ENCODE data around the gene HS2ST1.

The HS2ST1 gene

DNA sequence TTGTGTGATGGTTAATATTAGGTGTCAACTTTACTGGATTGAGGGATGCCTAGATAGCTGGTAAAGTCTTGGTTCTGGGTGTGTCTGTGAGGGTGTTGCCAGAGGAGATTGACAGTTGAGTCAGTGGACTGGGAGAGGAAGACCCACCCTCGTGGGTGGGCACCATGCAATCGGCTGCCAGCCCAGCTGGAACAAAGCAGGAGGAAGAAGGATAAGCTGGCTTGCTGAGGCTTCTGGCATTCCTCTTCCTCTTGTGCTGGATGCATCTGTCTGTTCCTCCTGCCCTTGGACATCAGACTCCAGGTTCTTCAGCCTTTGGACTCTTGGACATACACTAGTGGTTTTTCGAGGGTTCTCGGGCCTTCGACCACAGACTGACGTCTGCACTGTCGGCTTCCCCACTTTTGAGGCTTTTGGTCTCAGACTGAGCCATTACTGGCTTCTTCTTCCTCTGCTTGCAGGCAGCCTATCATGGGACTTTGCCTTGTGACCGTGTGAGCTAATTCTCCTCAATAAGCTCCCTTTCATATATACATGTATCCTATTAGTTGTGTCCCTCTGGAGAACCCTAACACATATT, 230.0 kb downstream of the HS2ST1 start:
- H3K27me3 ChIP-seq (ENCODE audit: insufficient read depth, poor library complexity, severe bottlenecking): no peaks in the 10 kb centered on the region
- no peak for DNase-seq (ENCODE audit: low read depth in 1 of 2, low spot score in 1 of 2)
- no peak overlapping the region for H3K4me3 ChIP-seq (replicated peaks; ENCODE audit: insufficient read depth, low read length)
- H3K27ac ChIP-seq (replicated peaks): no peak overlapping the region
- TF ChIP-seq SPI1 (IDR thresholded peaks at IDR 0.05; ENCODE audit: borderline replicate concordance, low read depth): no peak
- TF ChIP-seq POLR2AphosphoS5 (IDR thresholded peaks at IDR 0.05; ENCODE audit: low read depth): no peak
- TF ChIP-seq, protein P1, sequence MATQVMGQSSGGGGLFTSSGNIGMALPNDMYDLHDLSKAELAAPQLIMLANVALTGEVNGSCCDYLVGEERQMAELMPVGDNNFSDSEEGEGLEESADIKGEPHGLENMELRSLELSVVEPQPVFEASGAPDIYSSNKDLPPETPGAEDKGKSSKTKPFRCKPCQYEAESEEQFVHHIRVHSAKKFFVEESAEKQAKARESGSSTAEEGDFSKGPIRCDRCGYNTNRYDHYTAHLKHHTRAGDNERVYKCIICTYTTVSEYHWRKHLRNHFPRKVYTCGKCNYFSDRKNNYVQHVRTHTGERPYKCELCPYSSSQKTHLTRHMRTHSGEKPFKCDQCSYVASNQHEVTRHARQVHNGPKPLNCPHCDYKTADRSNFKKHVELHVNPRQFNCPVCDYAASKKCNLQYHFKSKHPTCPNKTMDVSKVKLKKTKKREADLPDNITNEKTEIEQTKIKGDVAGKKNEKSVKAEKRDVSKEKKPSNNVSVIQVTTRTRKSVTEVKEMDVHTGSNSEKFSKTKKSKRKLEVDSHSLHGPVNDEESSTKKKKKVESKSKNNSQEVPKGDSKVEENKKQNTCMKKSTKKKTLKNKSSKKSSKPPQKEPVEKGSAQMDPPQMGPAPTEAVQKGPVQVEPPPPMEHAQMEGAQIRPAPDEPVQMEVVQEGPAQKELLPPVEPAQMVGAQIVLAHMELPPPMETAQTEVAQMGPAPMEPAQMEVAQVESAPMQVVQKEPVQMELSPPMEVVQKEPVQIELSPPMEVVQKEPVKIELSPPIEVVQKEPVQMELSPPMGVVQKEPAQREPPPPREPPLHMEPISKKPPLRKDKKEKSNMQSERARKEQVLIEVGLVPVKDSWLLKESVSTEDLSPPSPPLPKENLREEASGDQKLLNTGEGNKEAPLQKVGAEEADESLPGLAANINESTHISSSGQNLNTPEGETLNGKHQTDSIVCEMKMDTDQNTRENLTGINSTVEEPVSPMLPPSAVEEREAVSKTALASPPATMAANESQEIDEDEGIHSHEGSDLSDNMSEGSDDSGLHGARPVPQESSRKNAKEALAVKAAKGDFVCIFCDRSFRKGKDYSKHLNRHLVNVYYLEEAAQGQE (IDR thresholded peaks at IDR 0.05; ENCODE audit: insufficient replicate concordance, low read depth): no peak
- TF ChIP-seq, protein P2, sequence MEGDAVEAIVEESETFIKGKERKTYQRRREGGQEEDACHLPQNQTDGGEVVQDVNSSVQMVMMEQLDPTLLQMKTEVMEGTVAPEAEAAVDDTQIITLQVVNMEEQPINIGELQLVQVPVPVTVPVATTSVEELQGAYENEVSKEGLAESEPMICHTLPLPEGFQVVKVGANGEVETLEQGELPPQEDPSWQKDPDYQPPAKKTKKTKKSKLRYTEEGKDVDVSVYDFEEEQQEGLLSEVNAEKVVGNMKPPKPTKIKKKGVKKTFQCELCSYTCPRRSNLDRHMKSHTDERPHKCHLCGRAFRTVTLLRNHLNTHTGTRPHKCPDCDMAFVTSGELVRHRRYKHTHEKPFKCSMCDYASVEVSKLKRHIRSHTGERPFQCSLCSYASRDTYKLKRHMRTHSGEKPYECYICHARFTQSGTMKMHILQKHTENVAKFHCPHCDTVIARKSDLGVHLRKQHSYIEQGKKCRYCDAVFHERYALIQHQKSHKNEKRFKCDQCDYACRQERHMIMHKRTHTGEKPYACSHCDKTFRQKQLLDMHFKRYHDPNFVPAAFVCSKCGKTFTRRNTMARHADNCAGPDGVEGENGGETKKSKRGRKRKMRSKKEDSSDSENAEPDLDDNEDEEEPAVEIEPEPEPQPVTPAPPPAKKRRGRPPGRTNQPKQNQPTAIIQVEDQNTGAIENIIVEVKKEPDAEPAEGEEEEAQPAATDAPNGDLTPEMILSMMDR (IDR thresholded peaks at IDR 0.05; ENCODE audit: insufficient read depth, low read length): no peak

DNA sequence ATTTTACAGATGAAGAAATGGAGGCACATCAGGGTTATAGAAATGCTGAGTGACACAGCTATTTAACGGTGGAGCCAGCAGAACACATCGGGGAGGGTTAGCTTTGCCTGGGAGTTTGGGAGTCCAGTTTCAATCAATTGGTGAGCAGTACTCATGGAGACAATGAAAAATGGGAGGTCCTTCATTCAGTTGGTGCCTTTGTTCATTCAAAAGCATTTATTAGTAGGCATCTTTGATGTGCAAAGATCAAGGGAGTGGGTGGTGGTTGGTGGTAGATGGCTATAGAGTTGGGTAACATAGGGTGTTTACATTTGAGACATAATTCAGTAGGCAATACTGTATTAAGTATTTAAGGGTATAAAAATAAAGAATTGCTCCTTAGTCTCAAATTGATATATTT, 230.5 kb downstream of the HS2ST1 start:
- DNase-seq (ENCODE audit: low read depth in 1 of 2, low spot score in 1 of 2): no peak
- no peaks in the 10 kb centered on the region for H3K27me3 ChIP-seq (ENCODE audit: insufficient read depth, poor library complexity, severe bottlenecking)
- H3K27ac ChIP-seq (replicated peaks): no peak overlapping the region
- TF ChIP-seq, protein P2 (IDR thresholded peaks at IDR 0.05; ENCODE audit: insufficient read depth, low read length): no peak
- TF ChIP-seq GABPA (IDR thresholded peaks at IDR 0.05; ENCODE audit: low read depth) (no peak), POLR2AphosphoS5 (IDR thresholded peaks at IDR 0.05; ENCODE audit: low read depth) (no peak), SPI1 (IDR thresholded peaks at IDR 0.05; ENCODE audit: borderline replicate concordance, low read depth) (no peak)
- TF ChIP-seq, protein P1 (IDR thresholded peaks at IDR 0.05; ENCODE audit: insufficient replicate concordance, low read depth): no peak
- H3K4me3 ChIP-seq (replicated peaks; ENCODE audit: insufficient read depth, low read length): no peak overlapping the region

DNA sequence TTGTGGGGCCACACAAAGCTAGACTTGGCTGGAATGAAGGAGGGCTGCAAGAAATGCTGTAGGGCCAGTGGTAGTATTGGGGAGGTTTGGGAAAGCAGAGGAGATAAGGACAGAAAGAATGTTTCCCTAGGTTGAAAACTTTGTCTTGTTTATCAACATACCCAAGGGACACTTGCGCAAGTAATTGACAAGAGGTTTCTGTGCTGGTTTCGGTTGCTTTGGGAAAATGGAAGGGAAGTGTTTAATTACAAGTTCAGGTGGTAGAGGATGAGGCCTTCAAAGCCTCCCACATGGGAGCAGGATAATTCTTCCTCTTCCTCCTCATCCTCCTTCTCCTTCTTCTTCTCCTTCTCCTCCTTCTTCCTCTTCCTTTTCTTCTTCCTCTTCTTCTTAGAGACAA, 232.1 kb downstream of the HS2ST1 start:
- H3K4me3 ChIP-seq (replicated peaks; ENCODE audit: insufficient read depth, low read length): no peak overlapping the region
- H3K27me3 ChIP-seq (ENCODE audit: insufficient read depth, poor library complexity, severe bottlenecking): no peaks in the 10 kb centered on the region
- no peak overlapping the region for H3K27ac ChIP-seq (replicated peaks)
- TF ChIP-seq, protein P2 (IDR thresholded peaks at IDR 0.05; ENCODE audit: insufficient read depth, low read length): no peak
- no peak for TF ChIP-seq POLR2AphosphoS5 (IDR thresholded peaks at IDR 0.05; ENCODE audit: low read depth)
- no peak for TF ChIP-seq GABPA (IDR thresholded peaks at IDR 0.05; ENCODE audit: low read depth)
- TF ChIP-seq SPI1 (IDR thresholded peaks at IDR 0.05; ENCODE audit: borderline replicate concordance, low read depth): no peak
- TF ChIP-seq, protein P1 (IDR thresholded peaks at IDR 0.05; ENCODE audit: insufficient replicate concordance, low read depth): no peak
- DNase-seq (ENCODE audit: low read depth in 1 of 2, low spot score in 1 of 2): peak in 1 of 2 experiments; percentile 54

Data from HL-60 (cell line).